Keratinocyte (primary cell): ENCODE data around the gene NCBP3. TPM values are rescaled to one million over a fixed set of nuclear protein-coding genes. Genes with fewer than 3 reads are reported as not detected.

Experiments used
- DNase-seq: peaks from one replicate; pipeline ENCODE4 v3.0.0-alpha.2; 2011; ENCODE audit warnings: low read depth, missing footprints, low spot score
- FAIRE-seq: peaks from 2 replicates; lab custom pipeline; 2011; peaks lifted over from hg19 to GRCh38; lab: Jason Lieb, UNC
- H2AFZ ChIP-seq: 2 replicates; pipeline ENCODE4 v1.6.0; 2012; ENCODE audit warnings: low read length, control low read depth, inconsistent platforms; ENCODE audit not compliant: control insufficient read depth
- H3K27ac ChIP-seq: 2 replicates; pipeline ENCODE4 v1.5.1; 2011; ENCODE audit warnings: low read length; ENCODE audit not compliant: control insufficient read depth, insufficient read depth
- H3K27me3 ChIP-seq: 3 replicates; pipeline ENCODE4 v1.6.0; 2011; ENCODE audit warnings: low read length; ENCODE audit not compliant: control insufficient read depth, insufficient read depth; ENCODE audit errors: extremely low read depth
- H3K36me3 ChIP-seq, 2 experiments: 2 replicates in 1 of 2; 3 replicates in 1 of 2; pipeline ENCODE4 v1.5.1; 2011; ENCODE audit warnings: low read length in 2 of 2, mild to moderate bottlenecking in 1 of 2; ENCODE audit not compliant: control insufficient read depth in 2 of 2, insufficient read depth in 2 of 2; ENCODE audit errors: extremely low read depth in 1 of 2
- H3K4me1 ChIP-seq: 3 replicates; pipeline ENCODE4 v1.5.1; 2011; ENCODE audit warnings: low read length; ENCODE audit not compliant: control insufficient read depth, insufficient read depth; ENCODE audit errors: extremely low read depth
- H3K4me2 ChIP-seq: 3 replicates; pipeline ENCODE4 v1.6.0; 2011; ENCODE audit warnings: low read depth, low read length; ENCODE audit not compliant: control insufficient read depth, insufficient read depth; ENCODE audit errors: extremely low read depth
- H3K4me3 ChIP-seq, 3 experiments: fragments of 200-600 bp in 1 of 3; sonication (generic) in 1 of 3; 2 replicates in 2 of 3; 3 replicates in 1 of 3; pipeline ENCODE4 v1.5.1; 2011 to 2016; ENCODE audit warnings: low read length in 3 of 3, mild to moderate bottlenecking in 3 of 3, control low read depth in 2 of 3, inconsistent platforms in 1 of 3, low read depth in 1 of 3, mixed read lengths in 1 of 3, mixed run types in 1 of 3, moderate library complexity in 1 of 3; ENCODE audit not compliant: control insufficient read depth in 2 of 3, insufficient read depth in 2 of 3; ENCODE audit errors: extremely low read depth in 1 of 3
- H3K79me2 ChIP-seq: 2 replicates; pipeline ENCODE4 v1.6.0; 2012; ENCODE audit warnings: low read length; ENCODE audit not compliant: control insufficient read depth, insufficient read depth
- H3K9ac ChIP-seq: 3 replicates; pipeline ENCODE4 v1.6.0; 2011; ENCODE audit warnings: low read length; ENCODE audit not compliant: control insufficient read depth, insufficient read depth; ENCODE audit errors: extremely low read depth
- H3K9me1 ChIP-seq: 3 replicates; pipeline ENCODE4 v1.6.0; 2011; ENCODE audit warnings: low read length; ENCODE audit not compliant: control insufficient read depth, insufficient read depth; ENCODE audit errors: extremely low read depth
- H3K9me3 ChIP-seq: 2 replicates; pipeline ENCODE4 v1.5.1; 2012; ENCODE audit warnings: low read depth, low read length; ENCODE audit not compliant: control insufficient read depth
- H4K20me1 ChIP-seq: 3 replicates; pipeline ENCODE4 v1.6.0; 2011; ENCODE audit warnings: low read length; ENCODE audit not compliant: control insufficient read depth, insufficient read depth; ENCODE audit errors: extremely low read depth
- EZH2 ChIP-seq: IDR thresholded peaks from one replicate; pipeline ENCODE4 v1.6.1; 2012; ENCODE audit warnings: inconsistent platforms, mild to moderate bottlenecking, low read length, moderate library complexity
- dilution Hi-C: fragments of 300-500 bp; cut with MboI; formaldehyde crosslinking; loops from one replicate; pipeline ENCODE4 v1.7.0; 2020; ENCODE audit warnings: low sequenced_read_pairs; ENCODE audit not compliant: extremely low pct_ligation_motif_present
- polyA plus RNA-seq, 5 experiments: library from polyadenylated mRNA; depleted of rRNA in 3 of 5; stranded (reverse) in 3 of 5; stranded (forward) in 1 of 5; unstranded in 1 of 5; fragments of >200 nt; gene quantifications; 1 replicate in 1 of 5; 2 replicates in 3 of 5; 3 replicates in 1 of 5; pipeline versions ENCODE4 v1.2.1 to v1.2.3, GENCODE V29; 2011 to 2012; ENCODE audit warnings: missing spikeins in 2 of 5, low read depth in 1 of 5, low replicate concordance in 1 of 5
- TF ChIP-seq, protein P1 (sequence below), 3 experiments: IDR thresholded peaks in 1 of 3; conservative IDR thresholded peaks in 1 of 3; optimal IDR thresholded peaks in 1 of 3; 2 replicates in 2 of 3; 3 replicates in 1 of 3; pipeline versions ENCODE3 to v1.5.1; 2011; ENCODE audit warnings: low read length in 3 of 3, mild to moderate bottlenecking in 3 of 3, moderate library complexity in 2 of 3, control low read depth in 1 of 3, inconsistent platforms in 1 of 3; ENCODE audit not compliant: insufficient read depth in 2 of 3; ENCODE audit errors: extremely low read depth in 1 of 3

The NCBP3 gene
- polyA plus RNA-seq, 1 donor (not counting 4 experiments of a cell fraction or from before 2014, with no cell fraction given) = 22.1 TPM

GRCh38 chr17:3796822-3797170 is 49.2 kb downstream of the NCBP3 start:
- no peak overlapping the region for H3K4me3 ChIP-seq
- dilution Hi-C loops = no loop called here
- no peak overlapping the region for H3K9ac ChIP-seq
- H2AFZ ChIP-seq = no peak overlapping the region
- H3K4me2 ChIP-seq = no peak overlapping the region
- H3K9me1 ChIP-seq = no peaks in the 10 kb centered on the region
- TF ChIP-seq EZH2 = no peak
- TF ChIP-seq, protein P1, sequence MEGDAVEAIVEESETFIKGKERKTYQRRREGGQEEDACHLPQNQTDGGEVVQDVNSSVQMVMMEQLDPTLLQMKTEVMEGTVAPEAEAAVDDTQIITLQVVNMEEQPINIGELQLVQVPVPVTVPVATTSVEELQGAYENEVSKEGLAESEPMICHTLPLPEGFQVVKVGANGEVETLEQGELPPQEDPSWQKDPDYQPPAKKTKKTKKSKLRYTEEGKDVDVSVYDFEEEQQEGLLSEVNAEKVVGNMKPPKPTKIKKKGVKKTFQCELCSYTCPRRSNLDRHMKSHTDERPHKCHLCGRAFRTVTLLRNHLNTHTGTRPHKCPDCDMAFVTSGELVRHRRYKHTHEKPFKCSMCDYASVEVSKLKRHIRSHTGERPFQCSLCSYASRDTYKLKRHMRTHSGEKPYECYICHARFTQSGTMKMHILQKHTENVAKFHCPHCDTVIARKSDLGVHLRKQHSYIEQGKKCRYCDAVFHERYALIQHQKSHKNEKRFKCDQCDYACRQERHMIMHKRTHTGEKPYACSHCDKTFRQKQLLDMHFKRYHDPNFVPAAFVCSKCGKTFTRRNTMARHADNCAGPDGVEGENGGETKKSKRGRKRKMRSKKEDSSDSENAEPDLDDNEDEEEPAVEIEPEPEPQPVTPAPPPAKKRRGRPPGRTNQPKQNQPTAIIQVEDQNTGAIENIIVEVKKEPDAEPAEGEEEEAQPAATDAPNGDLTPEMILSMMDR (optimal IDR thresholded peaks at IDR 0.05 in 1 of 3, IDR thresholded peaks at IDR 0.05 in 1 of 3, conservative IDR thresholded peaks at IDR 0.05 in 1 of 3; ENCODE audit: extremely low read depth in 1 of 3, insufficient read depth in 2 of 3, low read length in 3 of 3) = no peak
- no peaks in the 10 kb centered on the region for H3K27me3 ChIP-seq
- H4K20me1 ChIP-seq = no peaks in the 10 kb centered on the region
- no peak for FAIRE-seq
- H3K4me1 ChIP-seq = peaks cover 6% of the 10 kb centered on the region
- H3K79me2 ChIP-seq = no peaks in the 10 kb centered on the region
- no peak for DNase-seq
- H3K36me3 ChIP-seq = peaks cover 0 to under 1% of the 10 kb centered on the region in 2 experiments
- H3K9me3 ChIP-seq = no peaks in the 10 kb centered on the region
- no peak overlapping the region for H3K27ac ChIP-seq

- FAIRE-seq = no peak
- Histone ChIP-seq H3K9me1 (no peaks in the 10 kb centered on the region), H2AFZ (no peak overlapping the region), H4K20me1 (no peaks in the 10 kb centered on the region), H3K79me2 (no peaks in the 10 kb centered on the region), H3K4me1 (peaks cover 11% of the 10 kb centered on the region), H3K4me2 (no peak overlapping the region), H3K27me3 (no peaks in the 10 kb centered on the region), H3K27ac (no peak overlapping the region), H3K9ac (no peak overlapping the region), H3K9me3 (no peaks in the 10 kb centered on the region), H3K4me3 (no peak overlapping the region), H3K36me3 (no peaks in the 10 kb centered on the region)
- no peak for DNase-seq
- TF ChIP-seq EZH2 = no peak
- TF ChIP-seq, protein P1 (optimal IDR thresholded peaks at IDR 0.05 in 1 of 3, IDR thresholded peaks at IDR 0.05 in 1 of 3, conservative IDR thresholded peaks at IDR 0.05 in 1 of 3; ENCODE audit: extremely low read depth in 1 of 3, insufficient read depth in 2 of 3, low read length in 3 of 3) = no peak
- dilution Hi-C loops = no loop called here
These were observed 49.8 kb downstream of the NCBP3 start for GRCh38 chr17:3796110-3796821.
